HG03066 (cell line): ENCODE data around the gene GCK.
"Not testable (repeated sequence)": the region's sequence is repeated elsewhere in the genome, so short reads cannot be mapped to it uniquely, and the experiment has no call there.

Source experiments
- ATAC-seq: cut with Tn5 transposase; IDR thresholded peaks from one replicate; pipeline ENCODE4 v1.9.1; 2021; ENCODE audit warnings: low read depth; ENCODE audit not compliant: unreplicated experiment

The GCK gene

DNA sequence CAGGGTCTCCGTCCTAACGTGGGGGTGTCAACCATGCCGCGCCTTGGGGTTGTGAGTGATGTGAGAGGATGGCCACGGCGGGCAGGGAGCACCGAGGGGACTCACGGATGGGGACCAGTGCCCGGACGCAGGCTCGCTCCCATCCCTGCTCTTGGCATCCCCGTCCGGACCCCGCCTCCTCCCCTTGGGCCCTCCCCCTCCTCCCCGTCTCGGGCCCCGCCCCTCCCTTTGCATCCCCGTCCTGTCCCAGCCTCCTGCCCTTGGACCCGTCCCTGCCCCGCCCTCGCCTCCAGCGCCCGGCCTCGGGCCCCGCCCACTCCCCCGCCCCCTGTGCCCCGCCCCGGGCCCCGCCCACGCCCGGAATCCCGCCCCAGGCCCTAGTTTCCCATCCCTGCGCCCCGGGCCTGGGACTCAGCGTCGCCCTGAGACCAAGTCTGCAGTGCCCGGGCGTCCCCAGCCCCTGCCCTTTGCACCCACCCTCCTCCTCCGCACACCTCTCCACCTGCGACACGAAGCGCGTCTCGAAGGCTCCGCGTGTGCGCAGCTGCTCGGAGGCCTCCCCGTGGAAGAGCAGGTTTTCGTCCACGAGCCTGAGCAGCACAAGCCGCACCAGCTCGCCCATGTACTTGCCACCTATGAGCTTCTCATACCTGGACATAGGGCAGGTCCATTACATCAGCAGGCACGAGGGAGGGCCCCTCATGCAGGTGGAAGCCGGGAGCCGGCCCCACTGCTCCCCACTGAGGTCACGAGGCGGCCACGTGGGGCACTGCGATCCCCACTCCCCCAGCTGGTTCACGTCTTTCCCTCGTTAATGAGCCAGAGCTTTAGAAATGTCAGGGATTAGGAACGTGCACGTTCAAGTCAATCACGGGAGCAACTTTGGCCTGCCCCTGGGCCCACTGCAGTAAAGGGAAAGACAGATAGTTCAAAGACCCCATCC is 43.0 kb downstream of the GCK start:
- no peak for ATAC-seq

GRCh38 chr7:44145479-44145968 is 43.7 kb downstream of the GCK start:
- ATAC-seq: no peak

- no peak for ATAC-seq
Observed at GRCh38 chr7:44144968-44145478, 44.2 kb downstream of the GCK start.

DNA sequence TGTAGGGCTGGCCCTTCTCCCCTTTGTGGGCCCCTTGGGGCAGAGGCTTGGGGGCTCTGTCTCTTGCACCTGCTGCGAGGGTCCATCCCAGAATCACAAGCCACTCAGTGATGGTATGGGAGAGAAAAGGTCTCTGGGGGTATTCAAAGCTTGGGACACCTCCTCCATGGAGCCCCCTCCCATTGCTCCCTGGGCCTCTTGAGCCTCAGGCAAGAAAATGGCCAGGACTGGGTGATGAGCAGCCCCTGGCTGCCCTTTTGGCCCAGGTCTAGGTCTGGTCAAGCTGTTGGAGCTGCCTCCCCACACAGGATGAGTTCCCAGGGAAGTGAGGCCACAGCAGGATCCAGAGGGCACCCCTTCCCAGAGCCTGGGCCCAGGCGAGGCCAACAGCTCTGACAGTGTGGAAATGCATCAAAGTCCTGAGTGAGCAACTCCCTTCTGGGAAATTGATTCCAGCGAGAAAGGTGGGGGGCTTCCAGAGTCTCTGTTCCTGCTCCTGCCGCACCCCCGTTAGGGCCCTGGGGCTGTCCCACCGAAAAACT is 44.7 kb downstream of the GCK start:
- ATAC-seq: no peak

GRCh38 chr7:44143646-44144250 is 45.5 kb downstream of the GCK start:
- ATAC-seq: no peak

DNA sequence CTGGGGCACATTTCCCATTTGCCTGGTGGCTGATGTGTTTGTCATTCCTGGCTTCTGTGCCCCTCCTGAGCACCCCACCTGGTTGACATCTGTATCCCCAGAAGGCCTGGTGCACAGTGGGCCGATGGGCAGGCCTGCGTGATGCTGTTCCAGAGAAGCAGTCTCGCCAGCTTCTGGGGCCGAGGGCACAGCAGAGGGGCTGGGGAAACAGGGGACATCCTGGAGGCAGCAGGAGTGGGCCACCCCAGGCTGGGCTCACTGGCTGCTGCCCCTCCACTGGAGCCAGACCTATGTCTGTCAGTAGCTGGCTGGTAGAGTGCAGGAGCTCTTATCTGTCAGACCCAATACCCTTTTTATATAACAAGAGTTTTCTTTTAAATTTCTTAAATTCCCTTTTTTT is 47.2 kb downstream of the GCK start:
- no peak for ATAC-seq

DNA sequence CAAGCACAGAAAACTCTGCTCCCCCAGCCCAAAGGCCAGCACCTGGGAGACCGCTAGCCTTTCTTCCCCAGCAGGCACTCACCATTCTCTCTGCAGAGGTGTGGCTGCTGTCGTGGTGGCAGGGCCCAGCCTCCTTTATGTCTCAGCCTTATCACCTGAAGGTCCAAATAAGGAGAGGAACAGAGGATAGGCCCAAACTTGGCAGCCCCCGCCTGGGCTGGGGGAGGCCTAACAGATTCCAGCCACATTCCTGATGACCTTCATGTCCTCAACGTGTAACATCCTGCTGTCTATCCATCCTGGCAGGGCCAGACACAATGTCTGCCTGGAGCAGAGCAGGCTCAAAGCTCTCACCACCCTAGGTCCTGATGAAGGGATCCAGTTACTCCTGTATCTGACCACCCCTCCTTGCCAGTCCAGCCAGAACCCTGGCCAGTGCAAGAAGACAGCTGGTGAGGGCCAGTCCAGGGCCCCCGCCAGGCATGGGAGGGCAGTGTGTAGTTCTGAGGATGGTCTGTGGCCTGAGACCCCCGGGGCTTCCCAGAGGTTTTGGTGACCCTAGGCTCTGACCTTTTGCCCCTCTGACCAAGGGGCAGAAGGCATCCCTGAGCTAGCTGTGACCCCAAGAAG is 47.9 kb downstream of the GCK start, which contains the start of gene MYL7:
TSS of gene MYL7 (minus strand) at position 112 of the 630 bp plus-strand sequence. CDS start at position 85, 27 bp downstream.
- ATAC-seq: no peak

DNA sequence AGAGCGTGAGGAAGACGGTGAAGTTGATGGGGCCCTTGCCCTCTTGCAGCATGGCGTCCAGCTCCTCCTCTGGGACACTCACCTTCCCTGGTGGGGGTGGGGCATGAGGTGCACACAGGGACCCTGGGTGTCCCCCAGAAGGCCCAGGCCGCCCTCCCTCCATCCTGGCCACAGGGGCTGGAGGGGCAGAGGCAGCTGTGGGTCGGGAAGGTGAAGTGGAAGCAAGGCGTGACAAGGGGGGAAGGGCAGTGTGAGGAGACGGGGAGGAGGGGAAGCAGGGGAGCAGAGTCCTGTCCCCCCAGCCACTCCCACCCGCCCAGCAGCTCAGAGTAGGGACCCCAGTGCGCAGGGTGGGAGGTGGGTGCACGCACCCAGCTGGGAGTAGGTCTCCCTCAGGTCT is 48.9 kb downstream of the GCK start:
- ATAC-seq: no peak

DNA sequence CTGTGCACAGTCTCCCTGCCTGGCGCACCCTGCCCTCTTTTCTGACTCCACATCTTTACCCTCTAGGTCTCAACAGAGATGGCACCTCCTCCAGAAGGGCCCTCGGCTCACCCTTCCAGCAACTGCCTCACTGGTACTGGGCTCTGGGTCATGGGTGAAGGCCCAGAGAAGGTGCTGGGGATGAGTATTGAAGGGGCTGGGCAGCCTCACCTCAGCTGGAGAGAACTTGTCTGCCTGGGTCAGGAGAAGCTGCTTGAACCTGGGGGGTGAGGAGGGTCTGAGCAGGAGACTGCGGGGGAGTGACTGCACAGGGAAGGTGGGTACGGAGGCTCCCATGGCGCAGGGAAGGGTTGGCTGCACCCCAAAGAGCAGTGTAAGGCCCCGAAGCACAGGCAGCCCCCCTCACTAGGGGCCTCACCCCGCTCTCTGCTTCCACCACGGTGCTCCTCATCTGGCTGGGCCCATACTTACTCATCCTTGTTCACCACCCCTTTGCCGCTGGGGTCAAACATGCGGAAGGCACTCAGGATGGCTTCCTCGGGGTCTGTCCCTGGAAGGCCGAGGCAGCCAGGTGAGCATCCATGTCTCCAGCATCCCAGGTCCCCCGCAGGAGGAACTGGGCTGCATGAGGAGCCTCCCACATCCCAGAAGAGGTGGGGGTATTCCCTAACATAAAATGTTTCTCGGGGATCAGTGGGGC is 49.8 kb downstream of the GCK start:
- ATAC-seq: no peak

GRCh38 chr7:44138698-44139097 is 50.5 kb downstream of the GCK start:
- no peak for ATAC-seq

GRCh38 chr7:44136731-44137130 is 52.5 kb downstream of the GCK start:
- no peak for ATAC-seq

DNA sequence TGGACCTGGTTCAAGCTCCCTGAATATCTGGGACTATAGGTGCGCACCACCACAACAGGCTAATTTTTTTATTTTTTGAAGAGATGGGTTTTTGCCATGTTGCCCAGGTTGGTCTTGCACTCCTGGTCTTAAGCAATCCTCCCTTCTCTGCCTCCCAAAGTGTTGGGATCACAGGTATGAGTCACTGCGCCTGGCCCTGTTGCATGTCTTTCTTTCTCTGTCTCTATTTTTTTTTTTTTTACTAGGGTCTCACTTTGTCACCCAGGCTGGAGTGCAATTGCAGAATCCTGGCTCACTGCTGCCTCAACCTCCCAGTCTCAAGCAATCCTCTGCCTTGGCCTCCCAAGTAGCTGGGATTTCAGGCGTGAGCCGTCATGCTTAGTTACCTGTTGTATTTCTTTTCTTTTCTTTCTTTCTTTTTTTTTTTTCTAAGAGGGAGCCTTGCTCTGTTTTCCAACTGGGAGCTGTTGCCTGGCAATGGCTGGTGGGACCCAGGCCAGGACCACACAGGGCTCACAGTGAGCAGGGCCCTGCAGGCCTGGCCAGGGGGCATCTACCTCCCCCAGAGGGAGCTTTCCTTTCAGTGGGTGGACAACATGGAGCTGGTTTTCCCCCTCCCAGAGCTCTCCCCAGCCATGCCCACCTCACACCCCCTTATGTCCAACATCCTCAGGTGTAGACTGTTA is 54.2 kb downstream of the GCK start:
- no peak for ATAC-seq

DNA sequence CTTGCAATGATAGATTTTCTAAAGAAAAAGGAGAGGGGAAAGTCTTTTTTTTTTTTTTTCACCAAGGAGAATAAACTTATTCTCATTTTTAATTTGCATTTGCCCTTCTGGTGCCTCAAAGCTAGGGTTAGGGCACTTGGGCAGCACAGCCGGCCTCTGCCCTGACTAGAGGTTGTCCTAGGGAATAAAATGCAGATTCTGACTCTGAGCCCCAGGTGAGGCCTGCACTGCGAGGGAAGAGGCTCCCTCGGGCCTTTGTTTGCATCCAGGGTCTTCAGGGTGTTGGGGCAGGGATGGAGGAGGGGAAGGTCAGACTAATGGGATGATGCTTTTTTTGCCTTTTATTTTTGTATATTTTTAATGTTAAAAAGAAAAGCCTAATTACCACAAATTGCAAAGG is 55.9 kb downstream of the GCK start:
- no peak for ATAC-seq

- ATAC-seq: no peak
Observed at GRCh38 chr7:44132039-44132438, 57.2 kb downstream of the GCK start.

GRCh38 chr7:44131173-44132029 is 57.8 kb downstream of the GCK start:
- no peak for ATAC-seq

GRCh38 chr7:44128721-44129582 is 60.3 kb downstream of the GCK start:
- no peak for ATAC-seq

- ATAC-seq: no peak
Observed at GRCh38 chr7:44127161-44127560, 62.1 kb downstream of the GCK start.

DNA sequence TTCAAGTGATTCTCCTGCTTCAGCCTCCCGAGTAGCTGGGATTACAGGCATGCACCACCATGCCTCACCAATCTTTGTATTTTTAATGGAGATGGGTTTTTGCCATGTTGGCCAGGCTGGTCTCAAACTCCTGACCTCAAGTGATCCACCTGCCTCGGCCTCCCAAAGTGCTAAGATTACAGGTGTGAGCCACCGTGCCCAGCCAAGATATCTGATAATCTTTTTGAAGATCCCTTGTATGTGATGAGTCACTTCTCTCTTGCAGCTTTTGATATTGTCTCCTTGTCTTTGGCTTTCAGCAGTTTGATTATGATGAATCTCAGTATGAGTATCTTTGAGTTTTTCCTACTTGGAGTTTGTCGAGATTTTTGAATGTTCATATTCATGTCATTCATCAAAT is 62.7 kb downstream of the GCK start:
- ATAC-seq: not testable (repeated sequence)
